ENCODE results near the gene B3GALT5. TPM values are rescaled to one million over a fixed set of nuclear protein-coding genes. Genes with fewer than 3 reads are reported as not detected.

Gene B3GALT5
- total RNA-seq, 1 donor from 2014 or later = 0.25 TPM

DNA sequence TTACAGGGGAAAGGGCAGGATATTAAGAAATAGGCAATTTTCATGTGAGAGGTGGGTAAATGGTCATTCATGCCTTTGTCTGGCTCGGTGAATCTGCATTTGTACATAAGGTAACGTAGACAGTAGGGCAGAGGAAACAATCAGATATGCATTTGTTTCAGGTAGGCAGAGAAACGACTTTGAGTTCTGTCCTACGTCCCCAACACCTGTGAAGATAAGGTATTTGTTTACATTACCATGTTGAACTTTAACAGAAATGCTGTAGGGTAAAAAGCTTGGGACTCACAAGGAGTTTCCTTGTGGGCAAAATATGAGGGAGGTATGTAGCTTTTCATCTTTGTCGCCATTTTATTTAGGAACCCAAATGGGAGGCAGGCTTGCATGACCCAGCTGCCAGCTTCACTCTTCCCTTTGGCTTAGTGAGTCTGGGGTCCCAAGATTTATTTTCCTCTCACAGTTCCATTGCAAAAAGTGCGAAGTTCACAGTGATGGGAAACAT lies 31.4 kb downstream of the B3GALT5 start:
- H3K27me3 Mint-ChIP-seq (ENCODE audit: unreplicated experiment) = no peaks in the 10 kb centered on the region
- no peak overlapping the region for H3K27ac Mint-ChIP-seq (ENCODE audit: unreplicated experiment)
- no peaks in the 10 kb centered on the region for H3K4me1 Mint-ChIP-seq (ENCODE audit: low read depth, unreplicated experiment)
- DNase-seq = no peak
- no peak overlapping the region for H3K4me3 Mint-ChIP-seq (ENCODE audit: unreplicated experiment)
- H3K36me3 Mint-ChIP-seq (ENCODE audit: unreplicated experiment) = no peaks in the 10 kb centered on the region
- TF ChIP-seq CTCF (IDR thresholded peaks at IDR 0.05; ENCODE audit: partially characterized antibody, unreplicated experiment) = no peak
- H3K9me3 Mint-ChIP-seq (ENCODE audit: unreplicated experiment) = no peaks in the 10 kb centered on the region

DNA sequence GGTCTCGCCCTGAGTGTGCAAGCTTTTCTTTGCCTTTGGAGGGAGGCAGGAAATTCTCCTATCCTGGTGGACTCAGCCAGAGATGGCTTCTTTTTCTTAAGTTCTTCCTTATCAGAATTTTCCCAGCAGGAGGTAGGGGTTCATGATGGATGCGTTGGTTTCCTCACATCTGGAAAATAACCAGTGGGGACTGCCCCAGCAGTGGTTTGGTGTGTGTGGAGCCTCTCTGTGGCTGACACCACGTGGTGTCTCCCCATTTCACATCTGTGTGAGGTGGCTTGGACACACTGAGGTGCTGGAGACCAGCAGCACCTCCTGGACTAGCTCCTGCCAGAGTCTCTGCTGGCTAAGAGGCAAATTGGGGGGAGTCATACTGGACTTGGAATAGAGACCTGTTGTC lies 32.6 kb downstream of the B3GALT5 start:
- H3K4me3 Mint-ChIP-seq (ENCODE audit: unreplicated experiment) = no peak overlapping the region
- H3K4me1 Mint-ChIP-seq (ENCODE audit: low read depth, unreplicated experiment) = no peaks in the 10 kb centered on the region
- no peaks in the 10 kb centered on the region for H3K9me3 Mint-ChIP-seq (ENCODE audit: unreplicated experiment)
- no peaks in the 10 kb centered on the region for H3K36me3 Mint-ChIP-seq (ENCODE audit: unreplicated experiment)
- TF ChIP-seq CTCF (IDR thresholded peaks at IDR 0.05; ENCODE audit: partially characterized antibody, unreplicated experiment) = no peak
- no peak overlapping the region for H3K27ac Mint-ChIP-seq (ENCODE audit: unreplicated experiment)
- no peak for DNase-seq
- H3K27me3 Mint-ChIP-seq (ENCODE audit: unreplicated experiment) = no peaks in the 10 kb centered on the region

- H3K27me3 Mint-ChIP-seq (ENCODE audit: unreplicated experiment) = no peaks in the 10 kb centered on the region
- TF ChIP-seq CTCF (IDR thresholded peaks at IDR 0.05; ENCODE audit: partially characterized antibody, unreplicated experiment) = no peak
- H3K9me3 Mint-ChIP-seq (ENCODE audit: unreplicated experiment) = no peaks in the 10 kb centered on the region
- H3K4me1 Mint-ChIP-seq (ENCODE audit: low read depth, unreplicated experiment) = no peaks in the 10 kb centered on the region
- no peaks in the 10 kb centered on the region for H3K36me3 Mint-ChIP-seq (ENCODE audit: unreplicated experiment)
- H3K27ac Mint-ChIP-seq (ENCODE audit: unreplicated experiment) = no peak overlapping the region
- DNase-seq = no peak
- no peak overlapping the region for H3K4me3 Mint-ChIP-seq (ENCODE audit: unreplicated experiment)
Observed at GRCh38 chr21:39647476-39647875, 34.7 kb downstream of the B3GALT5 start.

DNA sequence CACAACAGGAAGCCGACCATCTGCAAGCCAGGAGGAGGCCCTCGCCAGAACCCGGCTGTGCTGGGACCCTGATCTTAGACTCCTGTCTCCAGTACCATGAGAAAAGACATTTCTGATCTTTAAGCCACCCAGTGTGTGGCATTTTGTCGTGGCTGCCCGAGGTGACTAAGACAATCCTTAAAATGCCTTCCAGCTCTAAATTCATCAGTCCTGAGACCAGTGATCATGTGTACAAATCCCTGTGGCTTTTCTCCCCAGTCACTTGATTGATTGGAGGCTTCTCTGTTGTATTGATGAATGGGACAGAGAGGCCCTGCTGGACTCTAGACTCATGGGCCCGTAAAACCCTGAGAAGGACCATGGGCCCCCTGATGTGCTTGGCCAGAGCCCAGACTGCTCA lies 36.1 kb downstream of the B3GALT5 start:
- Mint-ChIP-seq H3K4me1 (ENCODE audit: low read depth, unreplicated experiment) (no peaks in the 10 kb centered on the region), H3K27me3 (ENCODE audit: unreplicated experiment) (no peaks in the 10 kb centered on the region), H3K4me3 (ENCODE audit: unreplicated experiment) (no peak overlapping the region), H3K27ac (ENCODE audit: unreplicated experiment) (no peak overlapping the region), H3K9me3 (ENCODE audit: unreplicated experiment) (no peaks in the 10 kb centered on the region), H3K36me3 (ENCODE audit: unreplicated experiment) (peaks cover 3% of the 10 kb centered on the region)
- no peak for DNase-seq
- TF ChIP-seq CTCF (IDR thresholded peaks at IDR 0.05; ENCODE audit: partially characterized antibody, unreplicated experiment) = no peak

DNA sequence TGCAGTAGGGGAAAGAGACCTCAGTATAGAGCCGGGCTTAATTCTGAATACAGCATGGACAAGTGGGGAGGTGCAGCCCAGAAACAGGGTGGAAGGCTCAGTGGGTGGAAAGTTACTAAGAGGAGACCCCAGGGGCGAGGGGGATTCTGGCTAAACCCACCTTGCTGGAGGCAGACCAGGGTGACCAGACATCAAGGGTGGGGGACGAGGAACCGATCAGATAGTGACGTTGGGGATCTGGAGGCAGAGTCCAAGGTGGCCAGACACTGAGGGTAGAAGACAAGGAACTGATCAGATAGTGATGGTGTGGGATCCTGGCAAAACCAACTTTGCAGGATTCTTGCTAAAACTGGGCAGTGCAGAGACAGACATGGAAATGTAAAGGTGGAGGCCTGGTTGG lies 36.8 kb downstream of the B3GALT5 start:
- no peaks in the 10 kb centered on the region for H3K27me3 Mint-ChIP-seq (ENCODE audit: unreplicated experiment)
- peaks cover 4% of the 10 kb centered on the region for H3K36me3 Mint-ChIP-seq (ENCODE audit: unreplicated experiment)
- no peak for DNase-seq
- no peaks in the 10 kb centered on the region for H3K4me1 Mint-ChIP-seq (ENCODE audit: low read depth, unreplicated experiment)
- no peak for TF ChIP-seq CTCF (IDR thresholded peaks at IDR 0.05; ENCODE audit: partially characterized antibody, unreplicated experiment)
- no peak overlapping the region for H3K4me3 Mint-ChIP-seq (ENCODE audit: unreplicated experiment)
- no peak overlapping the region for H3K27ac Mint-ChIP-seq (ENCODE audit: unreplicated experiment)
- H3K9me3 Mint-ChIP-seq (ENCODE audit: unreplicated experiment) = no peaks in the 10 kb centered on the region

Measured in glutamatergic neuron (in vitro differentiated cells).